Measurements from ENCODE around the gene NPIPB8.
"Not testable (repeated sequence)": the region's sequence is repeated elsewhere in the genome, so short reads cannot be mapped to it uniquely, and the experiment has no call there.

GRCh38 chr16:28691722-28692121, 53.9 kb downstream of the NPIPB8 start:
- not testable (repeated sequence) for TF ChIP-seq CTCF, EZH2phosphoT487 (IDR thresholded peaks at IDR 0.05; ENCODE audit: low read length)

Data from MM.1S (cell line).